Endothelial cell of umbilical vein (primary cell): Measurements from ENCODE around the gene MERTK. TPM values are rescaled to one million over a fixed set of nuclear protein-coding genes. Genes with fewer than 3 reads are reported as not detected.
A peak's percentile ranks its signal among the peaks of the same experiment; 100 is the strongest.

ENCODE experiments used
- BruUV-seq: library from RNA; stranded (reverse); fragments of 400-500 nt; replicated peaks from 2 replicates; lab custom pipeline; 2021; lab: Mats Ljungman, UMichigan
- CTCF ChIA-PET: fragments of 300-600, 350-600 bp; sonication (Branson Sonifier 250); formaldehyde crosslinking; loops from one replicate; lab custom pipeline; 2021; ENCODE audit warnings: antibody characterized with exemption, inconsistent platforms; lab: Charles Lee
- POLR2A ChIA-PET: fragments of 300-600, 350-600 bp; sonication (Branson Sonifier 250); formaldehyde crosslinking; loops from one replicate; lab custom pipeline; 2021; ENCODE audit warnings: antibody characterized with exemption, inconsistent platforms; lab: Charles Lee
- DNase-seq: peaks from one replicate; pipeline ENCODE4 v3.0.0-alpha.2; 2011; ENCODE audit warnings: low read depth, low spot score
- FAIRE-seq: peaks from 2 replicates; lab custom pipeline; 2011; peaks lifted over from hg19 to GRCh38; lab: Jason Lieb, UNC
- H2AFZ ChIP-seq: 2 replicates; pipeline ENCODE4 v1.6.0; 2012; ENCODE audit warnings: low read depth, low read length, control low read depth, inconsistent platforms
- H3K27ac ChIP-seq: 2 replicates; pipeline ENCODE4 v1.5.1; 2011; ENCODE audit warnings: low read depth, mild to moderate bottlenecking, control low read depth, low read length, moderate library complexity; ENCODE audit not compliant: insufficient read depth
- H3K27me3 ChIP-seq, 2 experiments: 2 replicates each; pipeline versions ENCODE4 v1.6.0 to v1.6.1; 2011; ENCODE audit warnings: low read length in 2 of 2, mixed read lengths in 1 of 2; ENCODE audit not compliant: control insufficient read depth in 2 of 2, insufficient read depth in 2 of 2
- H3K36me3 ChIP-seq, 2 experiments: 2 replicates in 1 of 2; 3 replicates in 1 of 2; pipeline ENCODE4 v1.5.1; 2011; ENCODE audit warnings: low read length in 2 of 2, mild to moderate bottlenecking in 1 of 2, moderate library complexity in 1 of 2; ENCODE audit not compliant: control insufficient read depth in 2 of 2, insufficient read depth in 2 of 2; ENCODE audit errors: extremely low read depth in 1 of 2
- H3K4me1 ChIP-seq: 3 replicates; pipeline ENCODE4 v1.5.1; 2011; ENCODE audit warnings: mild to moderate bottlenecking, low read length; ENCODE audit not compliant: control insufficient read depth, insufficient read depth; ENCODE audit errors: extremely low read depth
- H3K4me2 ChIP-seq: 2 replicates; pipeline ENCODE4 v1.6.1; 2011; ENCODE audit warnings: low read length, control low read depth, mixed read lengths; ENCODE audit not compliant: insufficient read depth
- H3K4me3 ChIP-seq, 3 experiments: fragments of 200-600 bp in 1 of 3; sonication (generic), shearing (Covaris generic) in 1 of 3; replicated peaks in 1 of 3; 2 replicates each; pipeline ENCODE4 v1.5.1; 2011 to 2016; ENCODE audit warnings: control low read depth in 3 of 3, low read length in 3 of 3, mild to moderate bottlenecking in 2 of 3, inconsistent platforms in 1 of 3, low read depth in 1 of 3, moderate library complexity in 1 of 3; ENCODE audit not compliant: insufficient read depth in 1 of 3
- H3K79me2 ChIP-seq: 2 replicates; pipeline ENCODE4 v1.6.0; 2012; ENCODE audit warnings: low read length, inconsistent platforms; ENCODE audit not compliant: control insufficient read depth, insufficient read depth
- H3K9ac ChIP-seq: replicated peaks from 2 replicates; pipeline ENCODE3; 2011; ENCODE audit warnings: low read length, control low read depth; ENCODE audit not compliant: insufficient read depth; ENCODE audit errors: extremely low read depth
- H3K9me1 ChIP-seq: replicated peaks from 3 replicates; pipeline ENCODE4 v1.6.0; 2011; ENCODE audit warnings: mild to moderate bottlenecking, low read length; ENCODE audit not compliant: control insufficient read depth, insufficient read depth; ENCODE audit errors: extremely low read depth
- H3K9me3 ChIP-seq: replicated peaks from 2 replicates; pipeline ENCODE4 v1.5.1; 2012; ENCODE audit warnings: low read length, inconsistent platforms; ENCODE audit not compliant: control insufficient read depth, insufficient read depth
- H4K20me1 ChIP-seq: replicated peaks from 2 replicates; pipeline ENCODE3; 2011; ENCODE audit warnings: mild to moderate bottlenecking, low read length; ENCODE audit not compliant: control insufficient read depth, insufficient read depth; ENCODE audit errors: extremely low read depth
- CTCF ChIP-seq, 2 donors: IDR thresholded peaks; 1 replicate in 1 of 2; 2 replicates in 1 of 2; pipeline ENCODE4 v1.5.1; 2011; ENCODE audit warnings: low read length in 2 of 2, mild to moderate bottlenecking in 2 of 2, moderate library complexity in 2 of 2, control low read depth in 1 of 2, inconsistent platforms in 1 of 2, low read depth in 1 of 2; ENCODE audit not compliant: insufficient read depth in 1 of 2; ENCODE audit errors: extremely low read depth in 1 of 2
- EZH2 ChIP-seq: IDR thresholded peaks from 2 replicates; pipeline ENCODE4 v1.6.1; 2012; ENCODE audit warnings: borderline replicate concordance, low read depth, mild to moderate bottlenecking, moderate library complexity, low read length, inconsistent platforms; ENCODE audit not compliant: severe bottlenecking
- FOS ChIP-seq: IDR thresholded peaks from 2 replicates; pipeline ENCODE4 v1.6.1; 2011; ENCODE audit warnings: mild to moderate bottlenecking, low read length, moderate library complexity, borderline replicate concordance; ENCODE audit not compliant: insufficient read depth
- GATA2 ChIP-seq: IDR thresholded peaks from 2 replicates; pipeline ENCODE4 v1.7.0; 2011; ENCODE audit warnings: low read depth, mild to moderate bottlenecking, moderate library complexity, mixed read lengths, low read length; ENCODE audit not compliant: insufficient read length, insufficient read depth
- JUN ChIP-seq: IDR thresholded peaks from 2 replicates; pipeline ENCODE4 v1.6.1; 2011; ENCODE audit warnings: borderline replicate concordance, low read depth; ENCODE audit not compliant: insufficient read length, insufficient read depth
- MAX ChIP-seq: IDR thresholded peaks from 2 replicates; pipeline ENCODE4 v1.6.1; 2011; ENCODE audit not compliant: insufficient read depth, insufficient read length
- MYC ChIP-seq: IDR thresholded peaks from one replicate; pipeline ENCODE4 v1.6.1; 2011; ENCODE audit warnings: mild to moderate bottlenecking, low read depth, low read length
- POLR2A ChIP-seq: IDR thresholded peaks from 2 replicates; pipeline ENCODE4 v1.6.1; 2012; ENCODE audit warnings: low read depth, mild to moderate bottlenecking, control low read depth, low read length
- POLR2AphosphoS5 ChIP-seq: IDR thresholded peaks from 2 replicates; pipeline ENCODE4 v1.6.1; 2012; ENCODE audit warnings: low read depth, mild to moderate bottlenecking, control low read depth, low read length, moderate library complexity; ENCODE audit not compliant: insufficient read depth
- dilution Hi-C: fragments of 300-500 bp; cut with MboI; formaldehyde crosslinking; loops from one replicate; pipeline ENCODE4 v1.15.0; 2019; ENCODE audit warnings: low sequenced_read_pairs; ENCODE audit not compliant: extremely low pct_ligation_motif_present
- intact Hi-C: fragments of 100-400 bp; cut with micrococcal nuclease; formaldehyde crosslinking; loops from one replicate; pipeline ENCODE4 v1.10.0; 2022
- polyA plus RNA-seq, 4 experiments: library from polyadenylated mRNA; depleted of rRNA in 3 of 4; stranded (reverse) in 3 of 4; unstranded in 1 of 4; fragments of >200 nt; gene quantifications; 2 replicates each; pipeline versions ENCODE4 v1.2.1 to v1.2.3, GENCODE V29; 2011 to 2012; ENCODE audit warnings: missing spikeins in 1 of 4
- total RNA-seq: library from RNA; stranded (reverse); gene quantifications from 2 replicates; pipeline ENCODE4 v1.2.3, GENCODE V29; 2021

Gene MERTK
- total and polyA plus RNA-seq, 2 donors (not counting 3 experiments of a cell fraction or from before 2014, with no cell fraction given), result 37.3 to 39.6 TPM

- Histone ChIP-seq H3K4me3 (no peak overlapping the region), H3K27ac (no peak overlapping the region), H4K20me1 (no peaks in the 10 kb centered on the region), H3K9me3 (no peaks in the 10 kb centered on the region), H2AFZ (no peak overlapping the region), H3K36me3 (peaks cover 10 to 16% of the 10 kb centered on the region in 2 experiments), H3K79me2 (no peaks in the 10 kb centered on the region), H3K9me1 (no peaks in the 10 kb centered on the region), H3K4me1 (peaks cover 22% of the 10 kb centered on the region), H3K9ac (no peak overlapping the region), H3K27me3 (no peaks in the 10 kb centered on the region), H3K4me2 (no peak overlapping the region)
- no peak for FAIRE-seq
- intact Hi-C loops, result no loop called here
- BruUV-seq, result no TSS peak
- no peak for DNase-seq
- ChIA-PET CTCF (interaction anchor here (1.6 to 1.7 kb wide), 2 partner anchors 66 to 127 kb away, joined by 3 to 6 read pairs; no protein-coding TSS in a partner anchor), POLR2A (no interaction called here)
- TF ChIP-seq GATA2 (no peak), POLR2AphosphoS5 (no peak), MAX (no peak), MYC (no peak), EZH2 (no peak), FOS (no peak), POLR2A (no peak)
- dilution Hi-C loops, result no loop called here
Observed at GRCh38 chr2:112024896-112025491, 126.6 kb downstream of the MERTK start.

- Histone ChIP-seq H4K20me1 (no peaks in the 10 kb centered on the region), H3K79me2 (no peaks in the 10 kb centered on the region), H3K4me3 (no peak overlapping the region), H3K9me3 (no peaks in the 10 kb centered on the region), H3K4me1 (peaks cover 28% of the 10 kb centered on the region), H3K27me3 (no peaks in the 10 kb centered on the region), H3K9me1 (no peaks in the 10 kb centered on the region), H3K36me3 (peaks cover 10 to 14% of the 10 kb centered on the region in 2 experiments), H3K9ac (peak overlapping the region; percentile 19), H2AFZ (peak overlapping the region; percentile 58), H3K4me2 (peak overlapping the region; percentile 56), H3K27ac (peak overlapping the region; percentile 86)
- TF ChIP-seq GATA2 (peak; percentile 89), POLR2AphosphoS5 (peak; percentile 76), POLR2A (peak; percentile 31), EZH2 (no peak), CTCF (IDR thresholded peaks at IDR 0.05; ENCODE audit: extremely low read depth in 1 of 2, insufficient read depth in 1 of 2, low read depth in 1 of 2, low read length in 2 of 2) (no peak), MAX (no peak), JUN (no peak), MYC (no peak), FOS (no peak)
- intact Hi-C loops, result loop anchor here (1.0 kb wide), 1 partner anchor 51 kb away; no protein-coding TSS in a partner anchor
- peak; percentile 87 for FAIRE-seq
- dilution Hi-C loops, result no loop called here
- CTCF ChIA-PET, result interaction anchor here (0.7 to 1.6 kb wide), 7 partner anchors 11 to 133 kb away, joined by 3 to 4 read pairs (median 3); no protein-coding TSS in a partner anchor
- DNase-seq, result peak; percentile 94
- POLR2A ChIA-PET, result no interaction called here
- BruUV-seq, result no TSS peak
Observed at GRCh38 chr2:112026509-112026908, 128.1 kb downstream of the MERTK start.
